ENCODE data around the gene C1orf198.

DNA sequence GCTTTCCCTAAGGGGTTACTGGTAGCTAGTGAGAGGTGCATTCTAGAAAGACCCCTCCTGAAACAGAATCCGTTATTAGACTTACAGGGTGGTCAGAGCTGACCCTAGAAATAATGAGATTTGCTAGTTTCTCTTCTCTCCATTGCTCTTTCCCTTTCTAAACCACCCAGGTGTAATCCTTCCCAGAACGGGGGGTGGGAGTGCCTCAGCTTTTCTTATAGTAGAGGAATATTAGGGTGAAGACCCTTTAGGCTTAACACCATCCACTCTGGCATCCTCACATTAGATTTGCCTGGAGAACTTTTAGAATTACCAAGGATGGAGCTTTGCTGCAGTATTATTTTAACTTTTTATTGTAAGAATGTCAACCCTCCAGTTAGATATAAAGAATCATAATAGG lies 71.7 kb downstream of the C1orf198 start:
- TF ChIP-seq MAX (IDR thresholded peaks at IDR 0.05) (no peak), ATF3 (IDR thresholded peaks at IDR 0.05) (no peak), CTCF (IDR thresholded peaks at IDR 0.05; ENCODE audit: low read depth, low read length, missing input control) (no peak), HNF4G (IDR thresholded peaks at IDR 0.05) (no peak), ZBTB33 (IDR thresholded peaks at IDR 0.05) (no peak), RAD21 (IDR thresholded peaks at IDR 0.05) (no peak), FOXA1 (IDR thresholded peaks at IDR 0.05) (no peak), YY1 (IDR thresholded peaks at IDR 0.05) (no peak), EGR1 (IDR thresholded peaks at IDR 0.05; ENCODE audit: low read depth in 2 of 2) (no peak), GABPA (IDR thresholded peaks at IDR 0.05 in 1 of 2, conservative IDR thresholded peaks at IDR 0.05 in 1 of 2) (no peak), TAF1 (conservative IDR thresholded peaks at IDR 0.05) (no peak), JUND (IDR thresholded peaks at IDR 0.05) (no peak)
- TF ChIP-seq, protein P1, sequence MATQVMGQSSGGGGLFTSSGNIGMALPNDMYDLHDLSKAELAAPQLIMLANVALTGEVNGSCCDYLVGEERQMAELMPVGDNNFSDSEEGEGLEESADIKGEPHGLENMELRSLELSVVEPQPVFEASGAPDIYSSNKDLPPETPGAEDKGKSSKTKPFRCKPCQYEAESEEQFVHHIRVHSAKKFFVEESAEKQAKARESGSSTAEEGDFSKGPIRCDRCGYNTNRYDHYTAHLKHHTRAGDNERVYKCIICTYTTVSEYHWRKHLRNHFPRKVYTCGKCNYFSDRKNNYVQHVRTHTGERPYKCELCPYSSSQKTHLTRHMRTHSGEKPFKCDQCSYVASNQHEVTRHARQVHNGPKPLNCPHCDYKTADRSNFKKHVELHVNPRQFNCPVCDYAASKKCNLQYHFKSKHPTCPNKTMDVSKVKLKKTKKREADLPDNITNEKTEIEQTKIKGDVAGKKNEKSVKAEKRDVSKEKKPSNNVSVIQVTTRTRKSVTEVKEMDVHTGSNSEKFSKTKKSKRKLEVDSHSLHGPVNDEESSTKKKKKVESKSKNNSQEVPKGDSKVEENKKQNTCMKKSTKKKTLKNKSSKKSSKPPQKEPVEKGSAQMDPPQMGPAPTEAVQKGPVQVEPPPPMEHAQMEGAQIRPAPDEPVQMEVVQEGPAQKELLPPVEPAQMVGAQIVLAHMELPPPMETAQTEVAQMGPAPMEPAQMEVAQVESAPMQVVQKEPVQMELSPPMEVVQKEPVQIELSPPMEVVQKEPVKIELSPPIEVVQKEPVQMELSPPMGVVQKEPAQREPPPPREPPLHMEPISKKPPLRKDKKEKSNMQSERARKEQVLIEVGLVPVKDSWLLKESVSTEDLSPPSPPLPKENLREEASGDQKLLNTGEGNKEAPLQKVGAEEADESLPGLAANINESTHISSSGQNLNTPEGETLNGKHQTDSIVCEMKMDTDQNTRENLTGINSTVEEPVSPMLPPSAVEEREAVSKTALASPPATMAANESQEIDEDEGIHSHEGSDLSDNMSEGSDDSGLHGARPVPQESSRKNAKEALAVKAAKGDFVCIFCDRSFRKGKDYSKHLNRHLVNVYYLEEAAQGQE (IDR thresholded peaks at IDR 0.05), result no peak
